OCI-LY3 (cell line): ENCODE measurements around the gene POLN.

Source experiments
- H2AFZ ChIP-seq: fragments of 200-600, 300-600 bp; shearing (Covaris generic); 2 replicates; pipeline ENCODE4 v1.6.0; 2014; ENCODE audit warnings: antibody characterized with exemption, low read depth, low read length
- H3K27ac ChIP-seq: fragments of 200-600, 300-600 bp; sonication (generic); 2 replicates; pipeline ENCODE4 v1.5.1; 2014; ENCODE audit warnings: mild to moderate bottlenecking, low read length, moderate library complexity, mixed read lengths
- H3K27me3 ChIP-seq: fragments of 200-600, 300-600 bp; sonication (generic); 2 replicates; pipeline ENCODE4 v1.6.1; 2014; ENCODE audit warnings: low read depth, low read length, mixed read lengths
- H3K36me3 ChIP-seq: fragments of 200-600, 300-600 bp; sonication (generic); replicated peaks from 2 replicates; pipeline ENCODE3; 2014; ENCODE audit warnings: low read depth, low read length, mixed read lengths
- H3K4me1 ChIP-seq: fragments of 300-600, 200-600 bp; sonication (generic); 2 replicates; pipeline ENCODE4 v1.6.1; 2014; ENCODE audit warnings: low read length, mixed read lengths
- H3K4me2 ChIP-seq: fragments of 200-600, 300-600 bp; sonication (generic); 2 replicates; pipeline ENCODE4 v1.6.1; 2014; ENCODE audit warnings: low read length, mixed read lengths
- H3K4me3 ChIP-seq: fragments of 300-600, 200-600 bp; sonication (generic); 2 replicates; pipeline ENCODE4 v1.5.1; 2014; ENCODE audit warnings: antibody characterized with exemption, mild to moderate bottlenecking, low read length, moderate library complexity
- H3K79me2 ChIP-seq: fragments of 300-600, 200-600 bp; shearing (Covaris generic); 2 replicates; pipeline ENCODE4 v1.6.1; 2014; ENCODE audit warnings: mild to moderate bottlenecking, low read length, mixed read lengths
- H3K9ac ChIP-seq: fragments of 300-600, 200-600 bp; shearing (Covaris generic); 2 replicates; pipeline ENCODE4 v1.6.0; 2014; ENCODE audit warnings: mild to moderate bottlenecking, low read length, moderate library complexity
- H3K9me3 ChIP-seq: fragments of 200-600, 300-600 bp; shearing (Covaris generic); 2 replicates; pipeline ENCODE4 v1.6.1; 2014; ENCODE audit warnings: low read length, mixed read lengths; ENCODE audit not compliant: insufficient read depth
- H4K20me1 ChIP-seq: fragments of 200-600, 300-600 bp; sonication (generic); 2 replicates; pipeline ENCODE4 v1.6.1; 2016; ENCODE audit warnings: low read length, mixed read lengths; ENCODE audit not compliant: insufficient read depth
- EZH2phosphoT487 ChIP-seq: fragments of 200-600 bp; shearing (Covaris generic); IDR thresholded peaks from 2 replicates; pipeline ENCODE4 v1.6.1; 2018; ENCODE audit warnings: antibody characterized with exemption, mixed run types, low read depth
- TF ChIP-seq, protein P1 (sequence below): fragments of 200-600, 300-600 bp; sonication (generic); IDR thresholded peaks from 2 replicates; pipeline ENCODE4 v1.5.1; 2014; ENCODE audit warnings: antibody characterized with exemption, low read length, low read depth

POLN gene

DNA sequence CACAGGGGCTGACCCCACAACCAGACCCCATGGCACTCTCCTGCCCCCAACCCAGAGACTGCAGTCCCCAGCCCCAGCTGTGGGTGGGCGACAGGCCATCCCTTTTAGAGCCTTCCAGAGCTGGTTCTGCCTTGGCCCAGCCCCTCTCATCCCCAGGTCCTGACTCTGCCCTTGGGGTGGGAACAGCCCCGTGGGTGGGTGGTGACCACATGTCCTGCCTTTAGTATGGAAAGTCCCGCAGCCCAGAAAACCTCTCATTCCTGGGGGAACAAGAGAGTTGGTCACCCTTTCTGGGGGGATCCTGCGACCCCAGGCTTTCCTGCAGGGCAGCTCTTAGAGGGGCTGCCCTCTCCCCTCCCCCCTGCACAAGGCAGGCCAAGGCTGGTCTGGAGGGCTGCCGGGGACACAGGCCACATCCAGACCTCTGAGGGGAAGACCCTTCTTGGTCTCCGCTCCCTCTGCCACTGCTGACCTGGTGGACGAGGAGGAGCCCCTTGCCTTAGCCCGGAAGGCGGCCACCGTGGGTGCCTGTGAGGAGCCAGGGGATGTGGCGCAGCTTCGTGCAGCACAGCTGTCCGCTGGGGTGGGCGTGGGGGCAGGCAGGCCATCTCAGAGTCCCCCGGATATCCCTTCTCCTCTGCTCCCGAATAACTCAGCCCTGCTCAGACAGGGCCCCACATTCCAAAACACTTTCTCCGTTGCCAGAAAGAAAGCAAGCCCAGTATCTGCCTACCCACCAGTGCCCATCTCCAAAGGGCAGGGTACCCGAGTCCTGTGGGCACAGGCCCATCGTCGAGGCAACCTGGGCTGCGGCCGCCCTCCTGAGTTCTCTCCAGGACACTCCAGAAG, 26.7 kb upstream of the POLN start:
- no peaks in the 10 kb centered on the region for H3K4me1 ChIP-seq
- no peak for TF ChIP-seq EZH2phosphoT487
- TF ChIP-seq, protein P1, sequence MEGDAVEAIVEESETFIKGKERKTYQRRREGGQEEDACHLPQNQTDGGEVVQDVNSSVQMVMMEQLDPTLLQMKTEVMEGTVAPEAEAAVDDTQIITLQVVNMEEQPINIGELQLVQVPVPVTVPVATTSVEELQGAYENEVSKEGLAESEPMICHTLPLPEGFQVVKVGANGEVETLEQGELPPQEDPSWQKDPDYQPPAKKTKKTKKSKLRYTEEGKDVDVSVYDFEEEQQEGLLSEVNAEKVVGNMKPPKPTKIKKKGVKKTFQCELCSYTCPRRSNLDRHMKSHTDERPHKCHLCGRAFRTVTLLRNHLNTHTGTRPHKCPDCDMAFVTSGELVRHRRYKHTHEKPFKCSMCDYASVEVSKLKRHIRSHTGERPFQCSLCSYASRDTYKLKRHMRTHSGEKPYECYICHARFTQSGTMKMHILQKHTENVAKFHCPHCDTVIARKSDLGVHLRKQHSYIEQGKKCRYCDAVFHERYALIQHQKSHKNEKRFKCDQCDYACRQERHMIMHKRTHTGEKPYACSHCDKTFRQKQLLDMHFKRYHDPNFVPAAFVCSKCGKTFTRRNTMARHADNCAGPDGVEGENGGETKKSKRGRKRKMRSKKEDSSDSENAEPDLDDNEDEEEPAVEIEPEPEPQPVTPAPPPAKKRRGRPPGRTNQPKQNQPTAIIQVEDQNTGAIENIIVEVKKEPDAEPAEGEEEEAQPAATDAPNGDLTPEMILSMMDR, result no peak

DNA sequence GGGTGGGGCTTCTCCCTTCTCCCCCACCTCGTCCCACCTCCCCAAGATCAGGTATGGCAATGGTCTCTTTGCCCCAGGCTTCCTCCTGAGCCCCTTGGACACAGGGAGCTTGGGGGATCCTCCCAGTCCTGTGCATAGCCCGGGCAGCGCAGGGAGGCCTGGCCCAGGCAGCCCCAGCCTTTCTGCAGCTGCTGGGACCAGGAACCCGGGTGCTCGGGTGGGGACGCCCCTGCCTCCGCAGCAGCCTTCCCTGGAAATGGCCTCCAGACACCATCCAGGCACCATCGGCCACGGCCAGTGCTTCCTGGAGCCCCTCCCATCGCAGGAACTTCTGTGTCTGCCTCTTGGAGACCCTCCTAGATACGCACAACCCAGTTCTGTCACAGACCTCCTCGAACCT, 25.9 kb upstream of the POLN start:
- no peaks in the 10 kb centered on the region for H3K4me1 ChIP-seq
- H3K36me3 ChIP-seq, result no peaks in the 10 kb centered on the region
- no peak overlapping the region for H2AFZ ChIP-seq
- no peaks in the 10 kb centered on the region for H3K9me3 ChIP-seq
- TF ChIP-seq, protein P1, result no peak
- no peak for TF ChIP-seq EZH2phosphoT487
- H3K4me3 ChIP-seq, result no peak overlapping the region
- no peaks in the 10 kb centered on the region for H3K79me2 ChIP-seq
- H3K27ac ChIP-seq, result no peak overlapping the region
- H4K20me1 ChIP-seq, result no peaks in the 10 kb centered on the region
- H3K27me3 ChIP-seq, result no peaks in the 10 kb centered on the region
- no peak overlapping the region for H3K4me2 ChIP-seq
- H3K9ac ChIP-seq, result no peak overlapping the region

More for the DNA sequence above, 26.7 kb upstream of the POLN start:
- Histone ChIP-seq H3K4me2 (no peak overlapping the region), H3K36me3 (no peaks in the 10 kb centered on the region), H3K27ac (no peak overlapping the region), H3K79me2 (no peaks in the 10 kb centered on the region), H3K9me3 (no peaks in the 10 kb centered on the region), H2AFZ (no peak overlapping the region), H3K27me3 (no peaks in the 10 kb centered on the region), H3K4me3 (no peak overlapping the region), H4K20me1 (no peaks in the 10 kb centered on the region), H3K9ac (no peak overlapping the region)

DNA sequence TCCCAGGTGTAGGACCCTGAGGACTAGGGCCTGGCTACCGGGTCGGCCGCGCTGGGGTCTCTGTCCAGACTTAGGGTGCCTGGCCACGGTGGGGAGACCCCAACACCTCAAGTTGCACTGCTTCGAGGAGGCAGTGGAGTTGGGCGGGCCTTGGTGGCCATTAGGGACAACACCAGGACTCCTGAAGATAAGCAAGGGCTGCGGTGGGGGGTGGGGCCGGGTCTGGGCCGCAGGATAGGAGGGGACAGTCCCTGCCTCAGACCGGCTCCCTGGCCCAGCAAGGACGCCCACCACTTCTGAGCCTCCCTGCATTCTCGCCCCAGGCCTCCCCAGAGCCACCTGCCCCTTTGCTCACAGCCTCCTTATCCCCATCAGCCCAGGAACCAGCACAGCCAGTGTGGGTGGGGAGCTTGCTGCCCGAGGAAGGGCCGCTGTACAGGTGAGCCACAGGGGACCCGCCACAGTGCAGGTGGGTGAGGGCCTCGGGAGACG, 25.4 kb upstream of the POLN start:
- H3K4me3 ChIP-seq, result no peak overlapping the region
- TF ChIP-seq, protein P1, result no peak
- TF ChIP-seq EZH2phosphoT487, result no peak
- no peaks in the 10 kb centered on the region for H3K36me3 ChIP-seq
- no peaks in the 10 kb centered on the region for H3K27me3 ChIP-seq
- H3K4me2 ChIP-seq, result no peak overlapping the region
- H3K4me1 ChIP-seq, result no peaks in the 10 kb centered on the region
- H3K79me2 ChIP-seq, result no peaks in the 10 kb centered on the region
- no peak overlapping the region for H3K9ac ChIP-seq
- no peak overlapping the region for H3K27ac ChIP-seq
- H3K9me3 ChIP-seq, result no peaks in the 10 kb centered on the region
- no peaks in the 10 kb centered on the region for H4K20me1 ChIP-seq
- no peak overlapping the region for H2AFZ ChIP-seq

DNA sequence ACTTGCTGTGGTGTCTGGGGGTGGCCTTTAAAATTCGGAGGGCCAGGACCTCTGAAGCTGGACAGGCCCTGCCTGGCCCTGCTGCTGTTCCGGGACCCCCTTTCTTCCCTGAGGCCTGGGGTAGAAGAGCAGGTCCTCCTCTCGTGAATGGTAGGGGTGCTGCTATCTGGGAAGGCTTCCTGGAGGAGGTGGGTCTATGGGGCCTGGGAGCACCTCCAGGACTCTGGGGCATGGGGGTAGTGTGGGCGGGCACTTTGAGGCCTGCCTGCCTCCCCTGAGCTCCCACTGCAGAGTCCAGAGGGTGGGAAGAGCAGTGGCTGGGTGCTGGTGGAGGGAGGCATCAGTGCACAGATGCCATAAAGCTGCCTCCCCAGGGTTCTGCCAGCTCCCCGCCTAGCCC, 24.9 kb upstream of the POLN start:
- no peak overlapping the region for H2AFZ ChIP-seq
- H3K36me3 ChIP-seq, result no peaks in the 10 kb centered on the region
- TF ChIP-seq EZH2phosphoT487, result no peak
- TF ChIP-seq, protein P1, result no peak
- no peaks in the 10 kb centered on the region for H4K20me1 ChIP-seq
- no peak overlapping the region for H3K9ac ChIP-seq
- H3K79me2 ChIP-seq, result no peaks in the 10 kb centered on the region
- H3K4me2 ChIP-seq, result no peak overlapping the region
- H3K27ac ChIP-seq, result no peak overlapping the region
- no peaks in the 10 kb centered on the region for H3K9me3 ChIP-seq
- H3K27me3 ChIP-seq, result no peaks in the 10 kb centered on the region
- no peaks in the 10 kb centered on the region for H3K4me1 ChIP-seq
- no peak overlapping the region for H3K4me3 ChIP-seq
